ENCODE data around the gene GDNF.
A peak's percentile ranks its signal among the peaks of the same experiment; 100 is the strongest.

The GDNF gene

GRCh38 chr5:37776826-37777225 is 63.0 kb downstream of the GDNF start:
- no peak for TF ChIP-seq CTCF (conservative IDR thresholded peaks at IDR 0.05)
- H3K27ac ChIP-seq: no peak overlapping the region

DNA sequence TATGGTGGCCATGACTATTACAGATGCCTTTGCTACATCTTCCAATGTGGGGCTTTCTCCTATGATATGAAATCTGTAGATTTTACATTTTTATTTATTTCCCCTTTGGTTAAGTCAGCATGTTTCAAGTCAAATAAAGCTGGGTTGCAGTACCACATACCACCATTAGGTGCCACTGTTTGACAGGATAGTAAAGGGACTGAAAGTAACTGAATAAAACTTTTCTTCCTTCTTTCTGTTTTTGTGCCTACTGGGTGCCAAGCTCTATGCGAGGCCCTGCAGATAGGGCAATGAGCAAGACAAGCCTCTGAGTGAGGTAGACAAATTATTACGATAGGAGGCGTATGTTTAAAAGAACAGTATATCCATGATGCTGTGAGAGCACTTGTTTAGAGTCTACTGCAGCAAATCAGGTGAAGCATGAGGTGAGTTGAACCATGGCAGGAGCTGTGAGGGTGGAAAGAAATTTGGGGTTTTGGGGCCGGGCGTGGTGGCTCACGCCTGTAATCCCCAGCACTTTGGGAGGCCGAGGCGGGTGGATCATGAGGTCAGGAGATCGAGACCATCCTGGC is 64.8 kb downstream of the GDNF start:
- TF ChIP-seq CTCF (conservative IDR thresholded peaks at IDR 0.05): peak; percentile 61
- H3K27ac ChIP-seq: no peak overlapping the region

DNA sequence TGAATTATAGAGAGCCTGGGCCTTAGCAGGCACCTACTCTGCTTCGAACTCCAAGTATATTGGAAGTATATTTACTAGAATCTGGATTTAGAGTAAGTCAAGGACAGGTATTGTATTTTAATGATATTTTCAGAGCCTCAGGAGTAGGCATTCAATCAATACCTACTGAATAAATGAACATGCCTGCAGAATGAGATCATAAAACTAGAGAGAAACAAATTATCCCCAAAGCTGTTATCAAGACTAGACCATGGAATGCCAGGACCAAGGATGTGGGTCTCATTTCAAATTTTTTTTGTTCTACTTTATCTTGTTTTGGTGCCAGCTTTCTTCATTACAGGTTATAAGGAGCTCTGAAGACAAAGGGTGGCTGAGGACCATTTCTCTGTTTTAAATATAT is 66.0 kb downstream of the GDNF start:
- no peak for TF ChIP-seq CTCF (conservative IDR thresholded peaks at IDR 0.05)
- no peak overlapping the region for H3K27ac ChIP-seq

- no peak for TF ChIP-seq CTCF (conservative IDR thresholded peaks at IDR 0.05)
- no peak overlapping the region for H3K27ac ChIP-seq
These were observed 67.6 kb downstream of the GDNF start for GRCh38 chr5:37772255-37772654.

GRCh38 chr5:37771731-37772130 is 68.1 kb downstream of the GDNF start:
- TF ChIP-seq CTCF (conservative IDR thresholded peaks at IDR 0.05): no peak
- H3K27ac ChIP-seq: no peak overlapping the region

- H3K27ac ChIP-seq: no peak overlapping the region
- TF ChIP-seq CTCF (conservative IDR thresholded peaks at IDR 0.05): no peak
These were observed 68.6 kb downstream of the GDNF start for GRCh38 chr5:37771203-37771611.

GRCh38 chr5:37770786-37771185 is 69.1 kb downstream of the GDNF start:
- H3K27ac ChIP-seq: no peak overlapping the region
- TF ChIP-seq CTCF (conservative IDR thresholded peaks at IDR 0.05): no peak
